SK-N-SH (cell line): Measurements from ENCODE around the gene ZNF576. TPM values are rescaled to one million over a fixed set of nuclear protein-coding genes. Genes with fewer than 3 reads are reported as not detected.
A peak's percentile ranks its signal among the peaks of the same experiment; 100 is the strongest.

Experiments used
- CTCF ChIA-PET: fragments of 300-600, 350-600 bp; formaldehyde crosslinking; extraction: SDS; loops from one replicate; lab custom pipeline; 2021; lab: Yijun Ruan, JAX
- POLR2A ChIA-PET: fragments of 350-600 bp; sonication (Branson Sonifier 250); formaldehyde crosslinking; extraction: SDS; loops from one replicate; lab custom pipeline; 2020; ENCODE audit warnings: antibody characterized with exemption, inconsistent platforms; lab: Yijun Ruan, JAX
- DNase-seq: peaks from one replicate; pipeline ENCODE4 v3.0.0; 2012
- H2AFZ ChIP-seq: fragments of 200-600 bp; sonication (generic); 2 replicates; pipeline ENCODE4 v1.8.1; 2016; ENCODE audit warnings: antibody characterized with exemption, mild to moderate bottlenecking, low read depth
- H3F3A ChIP-seq: fragments of 200-600 bp; sonication (generic); replicated peaks from 2 replicates; pipeline ENCODE3; 2016; ENCODE audit warnings: antibody characterized with exemption, mild to moderate bottlenecking; ENCODE audit not compliant: insufficient read depth
- H3K27ac ChIP-seq, 2 experiments: fragments of 200-500 bp in 1 of 2; fragments of 200-600 bp in 1 of 2; sonication (Bioruptor generic) in 1 of 2; sonication (generic), shearing (Covaris generic) in 1 of 2; 2 replicates each; pipeline versions ENCODE4 v1.5.1 to v1.6.1; 2014 to 2016; ENCODE audit warnings: low read depth in 2 of 2, inconsistent platforms in 1 of 2, low read length in 1 of 2, mild to moderate bottlenecking in 1 of 2, mixed read lengths in 1 of 2
- H3K27me3 ChIP-seq: fragments of 200-600 bp; sonication (generic), shearing (Covaris generic); 2 replicates; pipeline ENCODE4 v1.6.1; 2016; ENCODE audit warnings: mixed run types; ENCODE audit not compliant: insufficient read depth
- H3K36me3 ChIP-seq, 2 experiments: fragments of 200-500 bp in 1 of 2; fragments of 200-600 bp in 1 of 2; sonication (Bioruptor generic) in 1 of 2; sonication (generic) in 1 of 2; replicated peaks in 1 of 2; 2 replicates each; pipeline versions ENCODE3 to v1.5.1; 2014 to 2016; ENCODE audit warnings: low read length in 1 of 2, mild to moderate bottlenecking in 1 of 2; ENCODE audit not compliant: insufficient read depth in 2 of 2, control insufficient read depth in 1 of 2
- H3K4me1 ChIP-seq, 2 experiments: fragments of 200-500 bp in 1 of 2; fragments of 200-600 bp in 1 of 2; sonication (Bioruptor generic) in 1 of 2; sonication (generic), shearing (Covaris generic) in 1 of 2; 2 replicates each; pipeline versions ENCODE4 v1.5.1 to v1.6.1; 2014 to 2016; ENCODE audit warnings: low read depth in 1 of 2, low read length in 1 of 2, mixed run types in 1 of 2; ENCODE audit not compliant: insufficient read depth in 2 of 2, control insufficient read depth in 1 of 2
- H3K4me2 ChIP-seq: fragments of 200-600 bp; sonication (generic), shearing (Covaris generic); 2 replicates; pipeline ENCODE4 v1.6.1; 2017; ENCODE audit warnings: mixed run types
- H3K4me3 ChIP-seq, 2 experiments: fragments of 200-500 bp in 1 of 2; fragments of 200-600 bp in 1 of 2; sonication (Bioruptor generic) in 1 of 2; sonication (generic), shearing (Covaris generic) in 1 of 2; 2 replicates each; pipeline versions ENCODE4 v1.5.1 to v1.8.1; 2014 to 2016; ENCODE audit warnings: low read depth in 2 of 2, inconsistent platforms in 1 of 2, low read length in 1 of 2, mild to moderate bottlenecking in 1 of 2, mixed read lengths in 1 of 2, moderate library complexity in 1 of 2
- H3K79me2 ChIP-seq: fragments of 200-600 bp; sonication (generic); 2 replicates; pipeline ENCODE4 v1.8.1; 2017; ENCODE audit warnings: mild to moderate bottlenecking; ENCODE audit not compliant: insufficient read depth
- H3K9ac ChIP-seq: fragments of 200-600 bp; sonication (generic); 2 replicates; pipeline ENCODE4 v1.6.1; 2017; ENCODE audit warnings: mixed run types
- H3K9me2 ChIP-seq: fragments of 200-600 bp; sonication (generic); 2 replicates; pipeline ENCODE4 v1.6.1; 2017; ENCODE audit warnings: mixed run types
- H3K9me3 ChIP-seq: fragments of 200-600 bp; sonication (generic); 2 replicates; pipeline ENCODE4 v1.6.1; 2017; ENCODE audit warnings: mixed run types, mild to moderate bottlenecking, moderate library complexity
- H4K20me1 ChIP-seq: fragments of 200-600 bp; sonication (generic); 2 replicates; pipeline ENCODE4 v1.6.1; 2017; ENCODE audit warnings: mild to moderate bottlenecking, mixed run types; ENCODE audit not compliant: insufficient read depth
- EZH2phosphoT487 ChIP-seq: fragments of 200-600 bp; sonication (generic); IDR thresholded peaks from 2 replicates; pipeline ENCODE4 v1.6.1; 2017; ENCODE audit warnings: low read depth, mixed run types, mild to moderate bottlenecking, antibody characterized with exemption, moderate library complexity, borderline replicate concordance
- FOSL2 ChIP-seq: IDR thresholded peaks from 2 replicates; pipeline ENCODE4 v1.4.0; 2012; ENCODE audit warnings: low read depth, mild to moderate bottlenecking, moderate library complexity, borderline replicate concordance
- FOXJ3 ChIP-seq: sonication (generic); formaldehyde crosslinking; IDR thresholded peaks from 2 replicates; pipeline ENCODE4 v1.5.1; 2020; ENCODE audit warnings: mild to moderate bottlenecking, missing genetic modification reagents
- FOXM1 ChIP-seq: IDR thresholded peaks from 2 replicates; pipeline ENCODE4 v1.4.0; 2012; ENCODE audit warnings: low read depth, mild to moderate bottlenecking
- GABPA ChIP-seq: IDR thresholded peaks from 2 replicates; pipeline ENCODE4 v1.4.0; 2012; ENCODE audit warnings: low read depth, mild to moderate bottlenecking
- GATA2 ChIP-seq: sonication (generic); formaldehyde crosslinking; IDR thresholded peaks from 2 replicates; pipeline ENCODE4 v1.5.0; 2020; ENCODE audit warnings: mild to moderate bottlenecking, missing genetic modification reagents
- JUND ChIP-seq: IDR thresholded peaks from 2 replicates; pipeline ENCODE4 v1.4.0; 2012
- NRF1 ChIP-seq: IDR thresholded peaks from 2 replicates; pipeline ENCODE4 v1.6.1; 2012; ENCODE audit warnings: low read depth, mild to moderate bottlenecking, low read length
- PBX3 ChIP-seq: IDR thresholded peaks from 2 replicates; pipeline ENCODE4; 2012
- POLR2AphosphoS5 ChIP-seq: IDR thresholded peaks from 2 replicates; pipeline ENCODE4 v1.6.1; 2012; ENCODE audit warnings: low read depth, low read length
- REST ChIP-seq: IDR thresholded peaks from 2 replicates; pipeline ENCODE4 v1.6.1; 2012; ENCODE audit warnings: mild to moderate bottlenecking, low read depth, low read length, moderate library complexity
- RFX5 ChIP-seq: IDR thresholded peaks from 2 replicates; pipeline ENCODE4 v1.6.1; 2012; ENCODE audit warnings: mild to moderate bottlenecking, improper control_type of control experiment, low read length
- SIN3A ChIP-seq: IDR thresholded peaks from 2 replicates; pipeline ENCODE4 v1.6.1; 2012; ENCODE audit warnings: low read depth, mild to moderate bottlenecking, low read length, moderate library complexity, borderline replicate concordance
- SMC3 ChIP-seq: IDR thresholded peaks from 2 replicates; pipeline ENCODE4 v1.6.1; 2012; ENCODE audit warnings: low read depth, low read length, improper control_type of control experiment
- TAF1 ChIP-seq: IDR thresholded peaks from 2 replicates; pipeline ENCODE4 v1.6.1; 2012; ENCODE audit warnings: low read depth, mild to moderate bottlenecking, low read length, moderate library complexity, borderline replicate concordance
- TCF12 ChIP-seq: IDR thresholded peaks from 2 replicates; pipeline ENCODE4 v1.4.0; 2012
- YY1 ChIP-seq: IDR thresholded peaks from 2 replicates; pipeline ENCODE4 v1.4.0; 2012; ENCODE audit warnings: low read depth, mild to moderate bottlenecking
- WGBS: methylation state at CpG from one replicate; pipeline ENCODE4 v1.1.6; 2017; ENCODE audit warnings: low lambda C conversion rate; 5-methylcytosine and 5-hydroxymethylcytosine counted together
- polyA plus RNA-seq, 3 experiments: library from polyadenylated mRNA; depleted of rRNA; stranded (reverse); fragments of >200 nt; gene quantifications; 2 replicates each; pipeline ENCODE4 v1.2.3, GENCODE V29; 2012

Gene ZNF576
- polyA plus RNA-seq, 1 of the 3 experiments (the other 2 are of a cell fraction), result 12.8 TPM

GRCh38 chr19:43620061-43621001 lies 23.9 kb downstream of the ZNF576 start:
- POLR2A ChIA-PET, result interaction anchor here (1.1 kb wide), 1 partner anchor 48 kb away, joined by 5 read pairs; no protein-coding TSS in a partner anchor
- peaks cover 38% of the 10 kb centered on the region for H3K79me2 ChIP-seq

More at GRCh38 chr19:43620061-43621001, 23.9 kb downstream of the ZNF576 start:
- DNase-seq, result no peak
- TF ChIP-seq GABPA, result no peak
- TF ChIP-seq FOSL2, result no peak
- no peak for TF ChIP-seq SIN3A
- TF ChIP-seq JUND, result no peak
- TF ChIP-seq EZH2phosphoT487, result no peak
- TF ChIP-seq RFX5, result no peak
- no peak for TF ChIP-seq REST
- no peak for TF ChIP-seq TCF12
- TF ChIP-seq YY1, result no peak
- TF ChIP-seq SMC3, result no peak
- TF ChIP-seq FOXJ3 (CRISPR knock-in tag), result no peak
- TF ChIP-seq POLR2AphosphoS5, result no peak
- no peak for TF ChIP-seq PBX3
- no peak for TF ChIP-seq FOXM1
- TF ChIP-seq TAF1, result no peak
- no peak for TF ChIP-seq GATA2 (CRISPR knock-in tag)
- no peak for TF ChIP-seq NRF1
- Histone ChIP-seq H3K9me3 (no peaks in the 10 kb centered on the region), H3K4me3 (peak overlapping the region; percentile 68 to 72), H3K27me3 (no peaks in the 10 kb centered on the region), H3K36me3 (peaks cover 0 to 3% of the 10 kb centered on the region in 2 experiments), H3K9ac (peak overlapping the region; percentile 86), H3F3A (peaks cover 4% of the 10 kb centered on the region), H3K27ac (peak overlapping the region; percentile 74 to 98), H3K4me1 (peaks cover 7 to 12% of the 10 kb centered on the region in 2 experiments; a peak in 2 of 4 replicates), H2AFZ (peak overlapping the region; percentile 88; the same call in 1 of the 2 replicates), H4K20me1 (no peaks in the 10 kb centered on the region), H3K9me2 (no peaks in the 10 kb centered on the region), H3K4me2 (peak overlapping the region; percentile 87)
- CTCF ChIA-PET, result interaction anchor here (0.6 to 2.5 kb wide), 2 partner anchors 65 to 1154 kb away, joined by 3 to 7 read pairs; no protein-coding TSS in a partner anchor
- 60% methylated on average over 23 of the region's 23 CpGs for WGBS
